Measurements from ENCODE around the gene CDSN.

The CDSN gene

DNA sequence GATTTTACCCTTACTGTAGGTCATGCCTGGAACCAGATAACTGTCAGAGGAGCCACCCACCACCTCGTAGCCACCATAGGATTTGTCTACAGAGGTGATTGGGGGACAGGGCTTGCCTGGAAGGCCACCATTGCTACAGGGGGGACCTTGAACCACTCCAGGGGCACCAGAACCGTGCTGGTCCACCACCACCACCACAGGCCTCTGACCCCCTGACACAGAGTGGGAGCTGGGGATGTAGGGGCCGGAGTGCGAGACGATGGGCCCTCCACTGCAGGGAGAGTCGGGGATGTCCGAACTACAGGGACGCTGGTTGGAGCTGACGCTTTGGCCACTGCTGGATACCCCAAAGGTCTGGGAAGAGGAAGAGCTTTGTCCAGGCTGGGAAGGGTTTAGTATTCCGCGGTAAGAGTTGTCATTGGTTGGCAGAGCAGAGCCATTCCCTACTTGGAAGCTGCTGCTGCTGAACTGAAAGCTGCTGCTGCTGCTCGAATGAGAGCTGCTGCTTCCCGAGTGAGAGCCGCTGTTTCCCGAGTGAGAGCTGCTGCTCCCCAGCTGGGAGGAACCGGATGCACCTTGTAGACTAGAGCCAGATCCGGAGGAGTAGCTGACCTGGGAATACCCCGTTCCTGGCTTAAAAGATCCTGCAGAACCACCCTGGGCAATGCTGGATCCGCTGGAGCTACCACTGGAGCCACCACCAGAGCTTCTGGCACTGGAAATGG lies 3.4 kb downstream of the CDSN start:
- DNase-seq (ENCODE audit: low read depth in 2 of 2, low spot score in 1 of 2) = no peak

DNA sequence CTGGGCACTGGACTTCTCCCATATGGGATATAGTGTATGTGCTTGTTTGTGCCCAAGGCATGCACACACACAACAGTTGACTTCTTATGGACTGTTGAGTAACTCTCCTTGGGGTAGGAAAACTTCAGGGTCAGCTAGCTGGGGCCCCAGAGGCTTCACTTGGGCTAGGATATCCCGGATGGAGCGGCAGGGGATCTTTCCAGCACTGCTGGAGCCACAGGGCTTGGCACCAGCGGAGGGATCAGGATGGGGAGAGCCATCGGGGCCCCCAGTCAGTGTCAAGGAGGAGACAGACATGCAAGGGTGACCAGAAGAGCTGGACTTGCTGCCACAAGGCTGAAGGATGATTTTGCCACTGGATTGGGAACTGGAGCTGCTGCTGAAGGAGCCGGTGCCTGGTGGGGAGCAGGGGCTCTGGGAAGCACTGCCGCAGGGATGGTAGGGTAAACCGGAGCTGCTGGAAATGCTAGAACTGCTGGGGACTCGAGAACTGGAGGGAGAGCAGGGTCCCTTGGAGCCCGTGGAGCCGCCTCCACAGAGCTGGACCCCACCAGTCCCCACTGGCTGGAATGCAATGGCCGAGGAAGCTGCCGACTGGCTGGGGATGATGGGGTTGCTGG lies 4.2 kb downstream of the CDSN start:
- no peak for DNase-seq (ENCODE audit: low read depth in 2 of 2, low spot score in 1 of 2)

DNA sequence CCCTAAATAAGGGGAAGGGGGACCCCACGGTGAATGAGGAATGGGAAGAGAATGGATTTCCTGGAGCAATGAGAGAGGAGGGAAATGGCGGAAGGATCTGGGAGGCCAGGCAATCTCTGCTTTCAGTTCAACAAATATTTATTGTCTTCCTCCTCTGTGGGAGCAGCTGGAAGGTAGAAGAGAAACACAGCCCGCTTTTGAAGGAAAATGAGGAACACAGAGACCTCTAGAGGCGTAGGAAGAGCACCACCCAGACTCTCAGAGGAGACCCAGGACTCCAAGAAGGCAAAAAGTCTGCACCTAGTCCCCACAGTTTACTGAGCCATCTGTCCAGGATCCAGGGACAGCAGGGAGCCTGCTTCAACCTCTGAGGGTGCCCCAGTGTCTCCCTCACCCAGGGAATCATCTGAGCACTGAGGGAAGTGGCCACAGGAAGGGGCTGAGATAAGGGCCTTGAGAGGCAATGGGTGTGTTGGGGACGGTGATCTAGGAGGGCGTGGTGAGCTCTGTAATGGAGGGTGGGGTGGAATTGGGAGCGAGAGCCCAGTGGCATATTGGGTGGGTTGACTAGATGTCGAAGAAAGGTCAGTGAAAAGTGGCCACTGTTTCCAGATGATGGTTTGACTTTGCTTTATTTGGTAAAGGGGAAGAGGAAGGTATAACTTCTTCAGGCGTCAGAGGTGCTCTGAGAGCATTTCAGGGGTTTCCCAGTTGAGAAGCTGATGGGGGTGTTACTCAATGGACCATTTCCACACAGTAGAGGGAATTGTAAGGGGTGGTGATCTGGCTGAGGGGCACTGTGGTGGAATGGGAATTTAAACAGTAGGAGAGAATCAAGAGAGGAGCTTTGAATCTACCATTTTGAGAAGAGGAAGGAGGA lies 5.0 kb downstream of the CDSN start:
- no peak for DNase-seq (ENCODE audit: low read depth in 2 of 2, low spot score in 1 of 2)

DNA sequence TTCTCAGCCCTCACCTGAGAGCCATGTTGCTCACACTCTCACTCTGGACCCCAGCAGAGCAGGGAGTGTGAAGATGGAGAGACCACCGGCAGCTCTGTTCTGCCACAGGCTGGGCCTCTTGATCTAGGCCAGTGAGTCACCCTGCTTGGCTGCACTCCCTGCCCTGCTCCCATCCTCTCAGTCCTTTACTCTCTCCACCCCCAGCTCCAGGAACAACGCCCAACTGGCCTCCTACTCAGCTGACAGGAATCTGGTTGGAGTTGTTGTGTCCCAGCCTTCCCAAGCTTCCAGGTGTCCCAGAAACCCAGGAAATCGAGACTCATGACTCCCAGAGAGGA lies 5.7 kb downstream of the CDSN start, which contains the start of gene PSORS1C1:
Gene PSORS1C1 (plus strand): TSS at position 260 of the 338 bp plus-strand sequence. CDS start 14,833 bp downstream, outside the sequence.
- no peak for DNase-seq (ENCODE audit: low read depth in 2 of 2, low spot score in 1 of 2)

DNA sequence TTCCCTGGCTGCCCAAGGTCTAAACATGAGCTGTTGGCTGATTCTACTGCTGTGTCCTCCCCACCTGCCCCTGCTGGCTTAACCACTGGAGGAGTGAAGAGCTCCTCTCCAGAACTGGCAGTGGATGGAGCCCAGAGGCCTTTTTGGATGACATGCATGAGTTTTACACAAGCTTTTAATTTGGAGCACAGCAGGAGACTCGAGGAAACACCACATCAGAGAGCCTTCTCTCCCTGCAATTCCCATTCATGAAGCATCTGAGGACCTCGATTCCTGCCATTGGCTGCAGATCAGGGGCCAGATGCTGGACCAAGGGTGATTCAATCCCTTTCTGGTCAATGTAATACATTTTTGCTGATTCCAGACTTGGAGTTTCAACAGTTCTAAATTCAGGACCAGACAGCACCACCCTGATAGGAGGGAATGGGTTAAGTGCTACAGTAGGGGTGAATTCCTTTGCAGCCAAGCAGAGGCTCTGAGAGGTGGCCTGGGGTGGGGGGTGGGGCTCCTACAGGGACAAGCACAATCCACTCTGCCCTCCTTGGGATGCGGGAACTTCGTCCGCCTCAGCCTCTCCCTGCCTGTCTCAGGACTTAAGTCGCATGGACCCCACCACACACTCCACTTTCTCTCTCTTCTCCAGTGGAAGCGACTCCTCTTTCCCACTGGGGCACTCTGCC lies 6.2 kb downstream of the CDSN start:
- DNase-seq (ENCODE audit: low read depth in 2 of 2, low spot score in 1 of 2) = no peak

DNA sequence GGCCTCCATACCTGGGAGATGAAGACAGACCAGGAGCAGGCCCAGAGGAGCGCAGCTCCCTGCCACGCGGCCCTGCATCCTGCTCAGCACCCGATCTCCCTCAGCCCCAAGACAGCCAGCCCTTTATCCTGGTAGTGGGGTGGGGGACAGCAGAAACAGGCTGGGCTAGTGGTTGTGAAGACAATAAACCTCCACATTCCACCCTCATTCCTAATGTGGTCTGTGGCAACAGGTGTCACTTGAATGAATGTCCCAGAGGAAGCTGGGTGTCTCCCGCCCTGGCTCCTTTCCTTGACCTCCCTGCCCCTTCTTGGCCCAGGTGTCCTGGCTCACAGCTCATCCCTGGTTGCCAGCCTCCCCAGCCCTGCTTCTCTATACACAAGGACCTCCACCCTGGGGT lies 7.8 kb downstream of the CDSN start, which contains the start of gene C6orf15:
Gene C6orf15 (minus strand): TSS at position 98 of the 400 bp plus-strand sequence. CDS start 20 bp downstream, at position 78.
- DNase-seq (ENCODE audit: low read depth in 2 of 2, low spot score in 1 of 2) = no peak

DNA sequence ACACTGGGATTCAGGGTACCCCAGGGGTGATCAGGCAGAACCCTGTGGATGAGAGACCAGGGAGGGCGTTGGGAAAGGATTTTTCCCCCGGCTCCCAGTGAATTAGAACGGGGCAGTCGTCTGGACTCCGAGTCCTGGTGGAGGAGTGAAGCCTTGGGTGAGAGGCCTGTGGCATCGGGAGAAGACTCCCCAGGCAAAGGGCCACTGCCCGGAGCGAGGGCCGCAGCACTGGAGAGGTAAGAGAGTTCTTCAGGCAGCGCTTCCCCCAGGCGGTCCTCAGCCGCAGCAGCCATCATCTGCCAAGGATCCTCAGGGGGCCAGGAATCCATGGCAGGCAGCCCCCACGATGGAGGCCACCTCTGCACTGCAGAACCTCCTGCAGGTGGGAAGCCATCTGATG lies 8.5 kb downstream of the CDSN start:
- DNase-seq (ENCODE audit: low read depth in 2 of 2, low spot score in 1 of 2) = no peak

DNA sequence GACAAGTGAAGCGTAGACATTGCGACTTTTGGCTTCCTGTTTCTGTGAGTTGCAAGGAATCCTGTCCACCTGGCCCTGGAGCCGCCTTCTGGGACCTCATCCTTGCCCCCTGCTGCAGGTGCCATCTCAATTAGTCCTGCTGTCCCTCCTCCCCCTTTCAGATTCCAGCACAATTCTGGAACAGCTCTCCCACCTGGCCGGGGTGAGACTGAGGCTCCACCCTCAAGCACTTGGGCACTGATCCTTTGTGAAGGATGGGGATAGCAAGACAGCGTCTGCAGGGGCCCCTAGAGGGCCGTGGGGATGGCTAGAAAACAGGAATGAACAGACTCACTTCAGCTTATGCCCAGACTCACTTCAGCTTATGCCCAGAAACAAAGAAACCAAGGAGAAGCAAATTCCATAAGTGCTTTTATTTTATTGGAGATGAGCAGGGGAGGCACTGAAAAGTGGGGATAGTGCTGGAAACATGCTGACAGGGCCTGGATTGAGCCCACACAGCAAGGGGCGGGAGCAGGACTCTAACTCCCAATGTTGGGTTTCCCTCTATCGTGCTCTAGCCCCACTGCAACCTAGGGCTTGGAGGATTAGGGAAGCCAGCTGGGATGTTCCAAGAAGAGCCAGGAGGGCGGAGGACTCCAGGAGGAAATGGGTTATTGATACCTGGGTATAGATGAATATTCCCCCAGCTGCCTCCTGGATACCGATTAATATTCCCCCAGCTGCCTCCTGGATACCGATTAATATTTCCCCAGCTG lies 9.2 kb downstream of the CDSN start:
- DNase-seq (ENCODE audit: low read depth in 2 of 2, low spot score in 1 of 2) = no peak

DNA sequence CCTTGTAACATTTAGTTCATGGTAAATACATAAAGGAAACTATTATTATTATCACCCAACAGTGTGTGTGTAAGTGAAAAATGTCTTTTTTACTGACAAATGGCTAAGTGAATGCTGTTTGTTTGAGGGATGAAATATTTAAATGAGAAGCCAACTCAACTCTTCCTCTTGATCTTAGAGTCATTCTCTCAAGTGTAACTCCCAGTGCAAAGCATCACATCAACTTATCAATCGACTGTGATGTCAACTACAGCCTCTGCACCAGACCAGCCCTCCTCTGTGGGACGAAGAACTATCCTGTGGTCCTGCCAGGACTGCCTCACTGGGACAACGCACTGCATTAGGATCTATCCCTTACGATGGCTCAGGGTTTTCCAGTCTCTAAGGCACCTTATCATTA lies 13.2 kb downstream of the CDSN start:
- no peak for DNase-seq (ENCODE audit: low read depth in 2 of 2, low spot score in 1 of 2)

DNA sequence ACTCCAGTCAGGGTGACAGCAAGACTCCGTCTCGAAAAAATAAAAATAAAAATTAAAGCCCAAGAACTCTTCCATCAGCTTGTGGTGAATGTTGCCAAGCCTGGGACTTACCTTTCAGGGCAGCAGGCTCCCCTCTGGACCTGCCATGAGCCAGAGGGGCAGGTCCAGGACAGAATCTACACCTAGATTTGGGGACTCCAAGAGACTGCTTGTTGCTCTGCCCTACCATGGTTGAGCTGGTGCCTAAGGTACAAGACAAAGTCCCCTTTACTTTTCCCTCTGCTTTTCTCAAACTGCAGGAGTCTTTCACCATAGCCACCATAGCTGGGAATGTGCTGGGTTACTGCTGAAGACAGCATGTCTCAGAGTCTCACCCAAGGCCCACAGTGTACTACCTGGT lies 17.1 kb downstream of the CDSN start:
- DNase-seq (ENCODE audit: low read depth in 2 of 2, low spot score in 1 of 2) = no peak

DNA sequence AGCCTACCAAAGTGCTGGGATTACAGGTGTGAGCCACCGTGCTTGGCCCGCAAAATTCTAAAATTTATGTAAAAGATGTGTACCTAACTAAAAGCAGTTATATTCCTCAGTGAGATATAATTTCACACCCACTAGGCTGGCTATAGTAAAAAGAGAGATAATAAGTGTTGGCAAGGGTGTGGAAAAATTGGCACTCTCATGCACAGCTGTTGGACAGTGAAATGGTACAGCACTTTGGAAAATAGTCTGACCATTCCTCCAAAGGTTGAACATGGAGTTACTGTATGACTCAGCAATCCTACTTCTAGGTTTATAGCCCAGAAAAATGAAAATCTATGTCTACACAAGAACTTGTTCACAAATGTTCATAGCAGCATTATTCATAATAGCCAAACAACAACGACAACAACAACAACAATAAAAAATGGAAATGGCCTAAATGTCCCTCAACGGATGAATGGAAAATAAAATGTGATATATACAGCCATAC lies 21.8 kb downstream of the CDSN start:
- no peak for DNase-seq (ENCODE audit: low read depth in 2 of 2, low spot score in 1 of 2)

DNA sequence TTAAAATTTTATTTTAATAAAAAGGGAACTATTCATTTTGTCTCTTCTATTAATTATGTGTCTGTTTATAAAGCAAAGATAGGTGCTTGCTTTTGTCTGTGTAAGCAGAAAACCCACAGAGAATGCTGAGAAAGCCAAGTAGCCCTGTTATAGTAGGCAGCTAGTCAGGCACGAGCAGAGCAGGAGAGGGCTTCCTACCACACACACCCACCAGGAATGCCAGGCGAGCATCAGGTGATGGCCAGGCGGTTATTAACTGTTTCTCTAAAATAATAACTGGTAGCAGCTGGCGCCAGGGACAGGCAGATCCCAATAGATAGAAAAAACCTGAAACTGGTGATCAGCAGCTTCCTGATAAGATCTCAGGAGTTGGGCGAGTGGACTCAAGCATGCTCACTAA lies 23.6 kb downstream of the CDSN start:
- DNase-seq (ENCODE audit: low read depth in 2 of 2, low spot score in 1 of 2) = no peak

DNA sequence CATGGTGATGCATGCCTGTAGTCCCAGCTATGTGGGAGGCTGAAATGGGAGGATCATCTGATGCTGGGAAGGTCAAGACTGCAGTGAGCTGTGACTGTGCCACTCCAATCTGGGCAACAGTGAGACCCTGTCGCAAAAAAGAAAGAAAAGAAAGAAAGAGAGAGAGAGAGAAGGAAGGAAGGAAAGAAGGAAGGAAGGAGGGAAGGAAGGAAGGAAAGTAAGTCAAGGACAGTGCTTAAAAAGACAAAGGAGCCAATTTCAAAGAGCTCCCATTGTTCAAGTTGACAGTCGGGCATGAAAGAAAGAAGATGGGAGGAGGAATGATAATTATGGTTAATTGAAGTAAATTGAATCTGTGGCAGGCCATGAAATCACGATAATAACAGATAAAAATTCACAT lies 24.0 kb downstream of the CDSN start:
- DNase-seq (ENCODE audit: low read depth in 2 of 2, low spot score in 1 of 2) = no peak

DNA sequence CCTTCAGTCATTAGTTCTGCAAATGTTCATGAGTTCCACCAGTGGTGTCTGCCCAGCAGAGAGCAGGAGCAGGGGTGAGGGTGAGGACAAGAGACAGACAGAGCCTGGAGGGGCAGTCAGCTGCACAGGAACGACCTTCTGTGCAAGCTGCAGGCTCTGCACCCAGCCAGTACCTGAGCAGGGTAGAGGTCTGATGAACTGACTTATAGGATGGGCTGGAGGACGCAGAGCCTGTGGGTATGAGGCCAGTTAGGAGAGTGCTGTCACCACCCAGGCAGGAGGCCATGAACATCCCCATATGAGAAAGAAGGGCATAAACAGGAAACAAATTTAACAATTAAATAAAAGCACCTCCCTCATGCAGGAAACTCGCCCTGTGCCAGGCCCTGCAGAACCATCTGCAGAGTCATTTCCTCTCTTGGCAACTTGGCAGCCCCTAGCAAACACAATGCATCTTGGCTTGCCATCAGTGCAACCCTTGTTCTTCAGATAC lies 25.8 kb downstream of the CDSN start:
- DNase-seq (ENCODE audit: low read depth in 2 of 2, low spot score in 1 of 2) = no peak

DNA sequence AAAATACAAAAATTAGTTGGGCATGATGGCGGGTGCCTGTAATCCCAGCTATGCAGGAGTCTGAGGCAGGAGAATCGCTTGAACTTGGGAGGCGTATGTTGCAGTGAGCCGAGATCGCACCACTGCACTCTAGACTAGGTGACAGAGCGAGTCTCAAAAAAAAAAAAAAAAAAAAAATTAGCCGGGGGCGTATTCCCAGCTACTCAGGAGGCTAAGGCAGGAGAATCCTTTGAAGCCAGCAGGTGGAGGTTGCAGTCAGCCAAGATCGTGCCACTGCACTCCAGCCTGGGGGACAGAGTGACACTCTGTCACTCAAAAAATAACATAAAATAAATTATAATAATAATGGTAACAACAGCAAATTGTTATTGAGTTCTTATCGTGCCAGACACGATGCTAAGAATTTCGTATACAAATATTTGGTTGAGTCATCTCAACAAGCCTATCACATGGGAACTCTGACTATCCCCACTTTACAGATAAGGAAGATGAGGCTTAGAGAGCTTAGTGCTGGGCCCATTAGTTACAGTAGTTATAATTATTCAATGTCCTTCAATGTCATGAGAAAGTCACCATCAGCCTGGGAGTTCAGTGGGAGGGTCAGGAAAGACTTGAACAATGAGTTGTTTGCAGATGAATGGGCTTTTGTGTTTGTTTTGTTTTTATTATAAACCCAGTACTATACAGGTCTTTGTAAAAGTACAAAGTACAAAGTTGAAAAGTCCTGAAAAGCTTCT lies 27.3 kb downstream of the CDSN start:
- DNase-seq (ENCODE audit: low read depth in 2 of 2, low spot score in 1 of 2) = no peak

DNA sequence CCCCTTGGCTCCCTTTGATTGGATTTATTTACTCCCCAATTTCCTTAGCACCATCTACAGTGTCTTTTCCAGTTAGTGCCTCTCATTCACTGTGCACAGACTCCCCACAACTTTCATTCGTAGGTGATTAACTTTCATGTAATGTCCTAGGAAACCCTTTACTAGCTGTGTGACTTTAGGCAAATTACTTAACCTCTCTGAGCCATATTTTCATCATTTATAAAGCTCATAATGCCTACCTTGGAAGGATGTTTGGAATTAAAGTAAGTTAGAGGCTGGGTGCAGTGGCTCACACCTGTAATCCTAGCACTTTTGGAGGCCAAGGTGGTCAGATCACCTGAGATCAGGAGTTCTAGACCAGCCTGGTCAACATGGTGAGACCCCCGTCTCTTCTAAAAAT lies 28.0 kb downstream of the CDSN start:
- no peak for DNase-seq (ENCODE audit: low read depth in 2 of 2, low spot score in 1 of 2)

DNA sequence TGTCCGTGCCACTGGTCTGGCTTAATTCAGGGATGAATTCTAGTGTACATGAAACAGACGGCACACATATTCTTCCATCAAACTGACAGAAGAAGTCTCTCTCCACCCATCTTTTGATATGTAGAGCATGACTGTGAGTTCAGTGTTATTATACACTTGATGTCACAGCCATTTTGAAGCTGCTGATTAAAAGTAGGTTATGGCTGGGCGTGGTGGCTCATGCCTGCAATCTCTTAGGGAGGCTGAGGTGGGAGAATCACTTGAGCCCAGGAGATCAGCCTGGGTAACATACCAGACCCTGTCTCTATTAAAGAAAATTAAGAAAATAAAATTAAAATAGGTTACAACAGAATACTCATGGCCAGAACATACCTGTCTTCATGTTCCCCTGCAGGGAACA lies 28.6 kb downstream of the CDSN start:
- no peak for DNase-seq (ENCODE audit: low read depth in 2 of 2, low spot score in 1 of 2)

DNA sequence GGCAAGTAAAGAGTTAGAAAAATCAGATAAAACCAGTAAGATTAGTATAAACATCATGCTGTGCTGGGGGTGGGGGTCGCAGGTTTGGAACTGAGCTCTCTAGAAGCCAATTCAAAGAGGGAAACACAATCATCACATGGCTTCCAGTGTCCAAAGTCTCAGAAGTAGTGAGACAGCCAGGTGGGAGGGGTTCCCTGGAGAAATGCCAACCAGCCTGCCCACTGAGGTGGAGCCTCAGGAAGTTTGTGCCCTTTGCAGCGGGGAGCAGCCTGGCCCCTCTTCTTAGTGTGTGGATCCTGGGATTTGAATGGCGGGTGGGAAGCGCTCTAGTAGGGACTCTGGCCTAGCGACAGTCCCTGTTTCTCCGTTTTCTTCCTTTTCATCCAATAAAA lies 29.3 kb downstream of the CDSN start:
- DNase-seq (ENCODE audit: low read depth in 2 of 2, low spot score in 1 of 2) = no peak

DNA sequence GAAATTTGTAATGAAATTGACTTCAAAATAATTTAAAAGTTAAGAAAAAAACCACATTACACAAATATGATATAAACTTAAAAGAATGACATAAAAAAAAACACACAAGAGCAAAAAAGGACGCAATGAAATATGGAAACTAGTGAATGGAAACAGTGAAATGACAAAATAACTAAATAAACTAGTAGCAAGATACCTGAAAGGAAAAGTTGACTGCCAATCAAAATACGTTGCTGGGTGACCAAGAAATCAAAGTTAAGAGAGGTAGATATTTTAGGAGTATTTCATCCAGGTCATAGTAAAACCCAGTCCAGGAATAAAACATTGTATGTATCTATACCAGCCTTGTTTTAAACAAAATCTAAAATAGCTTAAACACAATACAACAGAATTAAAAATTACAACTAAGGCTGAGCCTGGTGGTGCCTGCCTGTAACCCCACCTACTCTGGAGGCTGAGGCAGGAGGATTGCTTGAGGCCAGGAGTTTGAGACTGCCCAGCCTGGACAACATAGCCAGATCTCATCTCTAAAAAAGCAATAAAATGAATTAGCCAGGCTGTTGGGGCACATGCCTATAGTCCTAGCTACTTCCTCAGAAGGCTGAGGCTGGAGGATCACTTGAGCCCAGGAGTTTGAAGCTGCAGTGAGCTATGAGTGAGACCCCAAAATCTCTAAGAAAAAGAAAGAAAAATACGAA lies 29.8 kb downstream of the CDSN start:
- no peak for DNase-seq (ENCODE audit: low read depth in 2 of 2, low spot score in 1 of 2)

All from stimulated activated CD8-positive, alpha-beta memory T cell treated with anti-CD3 and anti-CD28 coated beads, Interleukin-4, amount 100 ng/mL, for 4 hours (primary cell).